H9 (cell line): Measurements from ENCODE around the gene HHATL. TPM values are rescaled to one million over a fixed set of nuclear protein-coding genes. Genes with fewer than 3 reads are reported as not detected.
A peak's percentile ranks its signal among the peaks of the same experiment; 100 is the strongest.

Experiments used
- DNase-seq: peaks from one replicate; pipeline ENCODE4 v3.0.0-alpha.2; 2017
- H2AFZ ChIP-seq: one replicate; pipeline ENCODE4 v1.6.1; 2013; ENCODE audit warnings: mild to moderate bottlenecking, low read length, control low read depth, moderate library complexity
- H2AK5ac ChIP-seq: 2 replicates; pipeline ENCODE4 v1.6.1; 2013; ENCODE audit warnings: low read length, control low read depth, mixed read lengths; ENCODE audit not compliant: insufficient read length
- H2BK120ac ChIP-seq: one replicate; pipeline ENCODE4 v1.6.1; 2013; ENCODE audit warnings: low read depth, mild to moderate bottlenecking, low read length, control low read depth, inconsistent platforms; ENCODE audit not compliant: poor library complexity, severe bottlenecking
- H2BK12ac ChIP-seq: 2 replicates; pipeline ENCODE4 v1.6.1; 2013; ENCODE audit warnings: low read length, control low read depth, mixed read lengths, low read depth; ENCODE audit not compliant: insufficient read length
- H2BK15ac ChIP-seq: 2 replicates; pipeline ENCODE4 v1.6.1; 2013; ENCODE audit warnings: low read depth, low read length, control low read depth
- H2BK20ac ChIP-seq: one replicate; pipeline ENCODE4 v1.6.1; 2013; ENCODE audit warnings: low read depth, mild to moderate bottlenecking, low read length, control low read depth, inconsistent platforms; ENCODE audit not compliant: poor library complexity, severe bottlenecking
- H2BK5ac ChIP-seq: 2 replicates; pipeline ENCODE4 v1.6.1; 2013; ENCODE audit warnings: low read length, control low read depth, mixed read lengths; ENCODE audit not compliant: insufficient read length
- H3K14ac ChIP-seq: 2 replicates; pipeline ENCODE4 v1.6.1; 2013; ENCODE audit warnings: low read length, control low read depth; ENCODE audit not compliant: insufficient read depth
- H3K18ac ChIP-seq: 2 replicates; pipeline ENCODE4 v1.6.1; 2013; ENCODE audit warnings: low read depth, mild to moderate bottlenecking, mixed read lengths, low read length, control low read depth; ENCODE audit not compliant: insufficient read length
- H3K23ac ChIP-seq: 2 replicates; pipeline ENCODE4 v1.6.1; 2013; ENCODE audit warnings: low read length, control low read depth, mixed read lengths, low read depth; ENCODE audit not compliant: insufficient read length
- H3K23me2 ChIP-seq: 2 replicates; pipeline ENCODE4 v1.6.1; 2013; ENCODE audit warnings: low read depth, mild to moderate bottlenecking, mixed read lengths, low read length, control low read depth; ENCODE audit not compliant: insufficient read length, poor library complexity, severe bottlenecking
- H3K27ac ChIP-seq: 2 replicates; pipeline ENCODE4 v1.5.1; 2013; ENCODE audit warnings: low read length, control low read depth, mixed read lengths, low read depth; ENCODE audit not compliant: insufficient read length
- H3K27me3 ChIP-seq: 2 replicates; pipeline ENCODE4 v1.6.1; 2013; ENCODE audit warnings: low read length, control low read depth, inconsistent platforms; ENCODE audit not compliant: insufficient read depth
- H3K4ac ChIP-seq: 2 replicates; pipeline ENCODE4 v1.6.1; 2013; ENCODE audit warnings: low read depth, mild to moderate bottlenecking, control low read depth, inconsistent platforms, low read length, moderate library complexity
- H3K4me1 ChIP-seq: 2 replicates; pipeline ENCODE4 v1.6.1; 2013; ENCODE audit warnings: low read length, control low read depth, inconsistent platforms; ENCODE audit not compliant: insufficient read depth
- H3K4me2 ChIP-seq: 2 replicates; pipeline ENCODE4 v1.6.1; 2013; ENCODE audit warnings: low read length, control low read depth, mixed read lengths; ENCODE audit not compliant: insufficient read length, insufficient read depth
- H3K56ac ChIP-seq: 2 replicates; pipeline ENCODE4 v1.6.1; 2013; ENCODE audit warnings: low read depth, mild to moderate bottlenecking, mixed read lengths, low read length, control low read depth; ENCODE audit not compliant: insufficient read length
- H3K79me1 ChIP-seq: 2 replicates; pipeline ENCODE4 v1.6.1; 2013; ENCODE audit warnings: low read depth, mild to moderate bottlenecking, moderate library complexity, low read length, control low read depth, inconsistent platforms; ENCODE audit not compliant: insufficient read depth, poor library complexity, severe bottlenecking
- H3K79me2 ChIP-seq: 2 replicates; pipeline ENCODE4 v1.6.1; 2013; ENCODE audit warnings: low read length, control low read depth, inconsistent platforms; ENCODE audit not compliant: insufficient read depth
- H3K9ac ChIP-seq: 2 replicates; pipeline ENCODE4 v1.6.1; 2013; ENCODE audit warnings: low read length, control low read depth, mixed read lengths; ENCODE audit not compliant: insufficient read length; ENCODE audit errors: extremely low read depth
- H3K9me3 ChIP-seq: one replicate; pipeline ENCODE4 v1.6.1; 2013; ENCODE audit warnings: low read depth, low read length, inconsistent platforms; ENCODE audit not compliant: control insufficient read depth
- H3T11ph ChIP-seq: one replicate; pipeline ENCODE4 v1.6.1; 2013; ENCODE audit warnings: mild to moderate bottlenecking, low read length, control low read depth, inconsistent platforms
- H4K20me1 ChIP-seq: one replicate; pipeline ENCODE4 v1.6.1; 2013; ENCODE audit not compliant: control insufficient read depth, insufficient read length, insufficient read depth
- H4K5ac ChIP-seq: 2 replicates; pipeline ENCODE4 v1.6.1; 2013; ENCODE audit warnings: low read depth, mild to moderate bottlenecking, mixed read lengths, low read length, control low read depth; ENCODE audit not compliant: insufficient read length
- H4K8ac ChIP-seq: replicated peaks from 2 replicates; pipeline ENCODE4 v1.6.1; 2013; ENCODE audit warnings: low read length, control low read depth, mixed read lengths, low read depth; ENCODE audit not compliant: insufficient read length
- H4K91ac ChIP-seq: 2 replicates; pipeline ENCODE4 v1.6.1; 2013; ENCODE audit warnings: low read depth, mild to moderate bottlenecking, moderate library complexity, mixed read lengths, low read length, control low read depth; ENCODE audit not compliant: insufficient read length
- H3K27ac Mint-ChIP-seq, 3 experiments: 2 replicates in 2 of 3; 3 replicates in 1 of 3; pipeline ENCODE4 v1.8.0; 2020 to 2021; ENCODE audit warnings: mixed read lengths in 3 of 3, mild to moderate bottlenecking in 1 of 3, moderate library complexity in 1 of 3
- H3K27me3 Mint-ChIP-seq: 2 replicates; pipeline ENCODE4 v1.8.0; 2021; ENCODE audit warnings: low read depth, mild to moderate bottlenecking, moderate library complexity, mixed read lengths
- H3K36me3 Mint-ChIP-seq, 3 experiments: 2 replicates in 2 of 3; 3 replicates in 1 of 3; pipeline ENCODE4 v1.8.0; 2020 to 2021; ENCODE audit warnings: low read depth in 3 of 3, mixed read lengths in 3 of 3; ENCODE audit not compliant: insufficient read depth in 1 of 3
- H3K4me1 Mint-ChIP-seq, 2 experiments: 2 replicates each; pipeline ENCODE4 v1.8.0; 2020; ENCODE audit warnings: mixed read lengths in 2 of 2
- H3K4me3 Mint-ChIP-seq, 2 experiments: 2 replicates in 1 of 2; 3 replicates in 1 of 2; pipeline ENCODE4 v1.8.0; 2020 to 2021; ENCODE audit warnings: mild to moderate bottlenecking in 2 of 2, mixed read lengths in 2 of 2, moderate library complexity in 1 of 2
- H3K9me3 Mint-ChIP-seq, 2 experiments: 2 replicates in 1 of 2; 3 replicates in 1 of 2; pipeline ENCODE4 v1.8.0; 2020; ENCODE audit warnings: mild to moderate bottlenecking in 2 of 2, mixed read lengths in 2 of 2, moderate library complexity in 1 of 2
- CTCF ChIP-seq: fragments of 200-600 bp; sonication (generic); conservative IDR thresholded peaks from 3 replicates; pipeline ENCODE4 v1.8.0; 2021; ENCODE audit warnings: antibody characterized with exemption, mild to moderate bottlenecking
- WGBS: extraction: QIAGEN DNeasy Blood & Tissue Kit; methylation state at CpG from one replicate; pipeline ENCODE4 v1.1.7; 2013; ENCODE audit warnings: missing lambda C conversion rate, low lambda C conversion rate, mixed read lengths; ENCODE audit not compliant: insufficient read length; ENCODE audit errors: extremely low coverage; 5-methylcytosine and 5-hydroxymethylcytosine counted together
- total RNA-seq: library from RNA; stranded (reverse); gene quantifications from 2 replicates; pipeline ENCODE4 v1.2.1, GENCODE V29; 2021

HHATL gene
- total RNA-seq, 1 experiment from 2014 or later, result 0.46 TPM

- Histone ChIP-seq H3K9me3 (no peaks in the 10 kb centered on the region), H3K56ac (no peak overlapping the region), H4K91ac (no peak overlapping the region), H2BK20ac (no peak overlapping the region), H2BK15ac (no peak overlapping the region), H3K27me3 (no peaks in the 10 kb centered on the region), H3K79me1 (no peaks in the 10 kb centered on the region), H3K23ac (no peak overlapping the region), H3K18ac (no peak overlapping the region), H3K9ac (no peak overlapping the region), H3K4me1 (peaks cover 9% of the 10 kb centered on the region; the same call in 1 of the 2 replicates), H4K8ac (no peak overlapping the region), H3K79me2 (no peaks in the 10 kb centered on the region), H3K27ac (no peak overlapping the region), H2BK120ac (no peak overlapping the region), H4K5ac (no peak overlapping the region), H3K4me2 (peak overlapping the region; percentile 46), H4K20me1 (no peaks in the 10 kb centered on the region), H2BK12ac (no peak overlapping the region), H3K4ac (no peak overlapping the region), H2AK5ac (no peak overlapping the region), H3T11ph (no peak overlapping the region), H2BK5ac (no peak overlapping the region), H2AFZ (no peak overlapping the region), H3K23me2 (no peaks in the 10 kb centered on the region), H3K14ac (no peak overlapping the region; the same call in 1 of the 2 replicates)
- peaks cover 2 to 19% (median 16%) of the 10 kb centered on the region in 3 experiments; a peak in 5 of 7 replicates for H3K36me3 Mint-ChIP-seq
- peak; percentile 58 for DNase-seq
- H3K27ac Mint-ChIP-seq, result peak overlapping the region in 2 of 3 experiments; percentile 55 to 92; a peak in 4 of 7 replicates
- no peak for TF ChIP-seq CTCF
- H3K4me3 Mint-ChIP-seq, result peak overlapping the region; percentile 78 to 86
- no peaks in the 10 kb centered on the region for H3K27me3 Mint-ChIP-seq
- no peaks in the 10 kb centered on the region for H3K9me3 Mint-ChIP-seq
- peaks cover 36 to 51% of the 10 kb centered on the region in 2 experiments for H3K4me1 Mint-ChIP-seq
- no CpG with 5 or more reads among the region's 7 CpGs for WGBS
Observed at GRCh38 chr3:42652611-42653302, 49.8 kb downstream of the HHATL start.
